ENCODE measurements around the gene RPL18. TPM values are rescaled to one million over a fixed set of nuclear protein-coding genes. Genes with fewer than 3 reads are reported as not detected.

RPL18 gene
- total RNA-seq, 2 donors from 2014 or later: 2,402 to 3,112 TPM

GRCh38 chr19:48627201-48627864 lies 8.4 kb upstream of the RPL18 start:
- Histone ChIP-seq H3K4me1 (peaks cover 29% of the 10 kb centered on the region), H3K4me3 (no peak overlapping the region), H3K27me3 (no peaks in the 10 kb centered on the region), H3K27ac (no peak overlapping the region), H3K9me3 (no peaks in the 10 kb centered on the region), H3K36me3 (replicated peaks in 1 of 2; ENCODE audit: insufficient read depth in 1 of 2, low read depth in 2 of 2) (no peaks in the 10 kb centered on the region)
- ATAC-seq: no peak
- no peak for TF ChIP-seq CTCF (IDR thresholded peaks at IDR 0.05)
- TF ChIP-seq POLR2A (IDR thresholded peaks at IDR 0.05): no peak
- DNase-seq: no peak
- intact Hi-C loops (cut with DNase I): no loop called here
- 65% methylated on average over 6 of the region's 6 CpGs; no CpG with 5 or more reads in 1 of the 2 donors for WGBS, 2 donors

GRCh38 chr19:48625891-48626327 lies 6.9 kb upstream of the RPL18 start:
- no peak overlapping the region for H3K27ac ChIP-seq
- ATAC-seq (no peak), DNase-seq (no peak)
- no peak for TF ChIP-seq CTCF (IDR thresholded peaks at IDR 0.05)
- no peak for TF ChIP-seq POLR2A (IDR thresholded peaks at IDR 0.05)
- WGBS, 2 donors: 91 to 92% methylated on average over 22 to 30 of the region's 30 CpGs
- H3K4me3 ChIP-seq: no peak overlapping the region
- intact Hi-C loops (cut with DNase I): no loop called here
- H3K4me1 ChIP-seq: peaks cover 29% of the 10 kb centered on the region
- no peaks in the 10 kb centered on the region for H3K36me3 ChIP-seq (replicated peaks in 1 of 2; ENCODE audit: insufficient read depth in 1 of 2, low read depth in 2 of 2)
- H3K27me3 ChIP-seq: no peaks in the 10 kb centered on the region
- no peaks in the 10 kb centered on the region for H3K9me3 ChIP-seq

- H3K9me3 ChIP-seq: no peaks in the 10 kb centered on the region
- H3K4me3 ChIP-seq: no peak overlapping the region
- WGBS, 2 donors: 54 to 60% methylated on average over 24 of the region's 24 CpGs
- peaks cover 23% of the 10 kb centered on the region for H3K4me1 ChIP-seq
- DNase-seq: no peak
- no peak for TF ChIP-seq CTCF (IDR thresholded peaks at IDR 0.05)
- no peaks in the 10 kb centered on the region for H3K36me3 ChIP-seq (replicated peaks in 1 of 2; ENCODE audit: insufficient read depth in 1 of 2, low read depth in 2 of 2)
- H3K27ac ChIP-seq: peak overlapping the region; percentile 47 to 81 (median 78)
- ATAC-seq: no peak
- intact Hi-C loops (cut with DNase I): no loop called here
- H3K27me3 ChIP-seq: no peaks in the 10 kb centered on the region
These were observed 6.1 kb upstream of the RPL18 start for GRCh38 chr19:48624791-48625723.

- DNase-seq (peak; percentile 97 to 99 (median 98)), ATAC-seq (peak; percentile 81)
- peak overlapping the region; percentile 47 to 81 (median 78) for H3K27ac ChIP-seq
- peak in 1 of 3 donors; percentile 22 for TF ChIP-seq POLR2A (IDR thresholded peaks at IDR 0.05)
- no peak for TF ChIP-seq CTCF (IDR thresholded peaks at IDR 0.05)
- H3K9me3 ChIP-seq: no peaks in the 10 kb centered on the region
- no peaks in the 10 kb centered on the region for H3K27me3 ChIP-seq
- peak overlapping the region in 1 of 2 donors; percentile 2 for H3K4me3 ChIP-seq
- WGBS, 2 donors: 1% methylated on average over 32 to 36 of the region's 40 CpGs
- H3K36me3 ChIP-seq (replicated peaks in 1 of 2; ENCODE audit: insufficient read depth in 1 of 2, low read depth in 2 of 2): no peaks in the 10 kb centered on the region
- peaks cover 26% of the 10 kb centered on the region for H3K4me1 ChIP-seq
- intact Hi-C loops (cut with DNase I): no loop called here
These were observed 5.2 kb upstream of the RPL18 start for GRCh38 chr19:48624067-48624594.

Measured in body of pancreas (tissue), 4 donors.